B cell (primary cell): ENCODE results near the gene ACTL8. TPM values are rescaled to one million over a fixed set of nuclear protein-coding genes. Genes with fewer than 3 reads are reported as not detected.

Experiments used
- ATAC-seq: fragments of 200-7000 bp; cut with Tn5 transposase; one replicate; pipeline ENCODE4 v1.10.0; 2021; ENCODE audit warnings: low read depth, mild to moderate bottlenecking, moderate number of reproducible peaks, moderate library complexity
- CTCF ChIA-PET: fragments of 350-600 bp; sonication (Branson Sonifier 250); formaldehyde crosslinking; loops from one replicate; lab custom pipeline; 2021; ENCODE audit warnings: antibody characterized with exemption, inconsistent platforms; lab: Charles Lee
- POLR2A ChIA-PET: fragments of 350-600 bp; sonication (Branson Sonifier 250); formaldehyde crosslinking; loops from one replicate; lab custom pipeline; 2021; ENCODE audit warnings: antibody characterized with exemption; lab: Charles Lee
- DNase-seq: peaks from one replicate; pipeline ENCODE4 v3.0.0; 2013
- H2AFZ ChIP-seq: 2 replicates; pipeline ENCODE4 v1.6.1; 2012; ENCODE audit warnings: mild to moderate bottlenecking, low read depth, low read length; ENCODE audit not compliant: insufficient read depth, poor library complexity, severe bottlenecking
- H3K27ac ChIP-seq, 2 donors: 1 replicate in 1 of 2; 2 replicates in 1 of 2; pipeline ENCODE4 v1.5.1; 2012 to 2013; ENCODE audit warnings: low read length in 2 of 2, mild to moderate bottlenecking in 2 of 2, moderate library complexity in 1 of 2
- H3K27me3 ChIP-seq, 4 experiments: fragments of 200-600 bp in 1 of 4; sonication (generic) in 1 of 4; replicated peaks in 1 of 4; 1 replicate in 2 of 4; 2 replicates in 2 of 4; pipeline versions ENCODE4 v1.6.1 to v1.7.0; 2013 to 2016; ENCODE audit warnings: low read length in 3 of 4, mild to moderate bottlenecking in 2 of 4, mixed read lengths in 1 of 4, moderate library complexity in 1 of 4; ENCODE audit not compliant: insufficient read depth in 4 of 4, control insufficient read depth in 3 of 4; ENCODE audit errors: control extremely low read depth in 1 of 4
- H3K36me3 ChIP-seq, 2 experiments: replicated peaks in 1 of 2; 1 replicate in 1 of 2; 2 replicates in 1 of 2; pipeline versions ENCODE4 v1.6.1 to v1.7.1; 2013; ENCODE audit warnings: low read length in 1 of 2; ENCODE audit not compliant: insufficient read depth in 2 of 2, control insufficient read depth in 1 of 2; ENCODE audit errors: control extremely low read depth in 1 of 2, extremely low read depth in 1 of 2
- H3K4me1 ChIP-seq, 2 donors: fragments of 200-600 bp in 1 of 2; sonication (generic) in 1 of 2; 1 replicate in 1 of 2; 2 replicates in 1 of 2; pipeline versions ENCODE4 v1.5.1 to v1.6.1; 2013 to 2017; ENCODE audit warnings: low read length in 2 of 2; ENCODE audit not compliant: control insufficient read depth in 2 of 2, insufficient read depth in 2 of 2
- H3K4me2 ChIP-seq: replicated peaks from 2 replicates; pipeline ENCODE3; 2012; ENCODE audit warnings: mild to moderate bottlenecking, low read depth, low read length; ENCODE audit not compliant: poor library complexity, severe bottlenecking
- H3K4me3 ChIP-seq, 5 experiments: fragments of 200-600 bp in 1 of 5; sonication (generic) in 1 of 5; 1 replicate in 3 of 5; 2 replicates in 2 of 5; pipeline versions ENCODE4 v1.5.1 to v1.7.0; 2011 to 2016; ENCODE audit warnings: low read length in 4 of 5, mild to moderate bottlenecking in 4 of 5, low read depth in 2 of 5, control low read depth in 1 of 5, moderate library complexity in 1 of 5; ENCODE audit not compliant: insufficient read depth in 1 of 5; ENCODE audit errors: control extremely low read depth in 1 of 5, extremely low read depth in 1 of 5
- H3K79me2 ChIP-seq: fragments of 200-600 bp; sonication (generic); one replicate; pipeline ENCODE4 v1.6.0; 2016; ENCODE audit warnings: low read length; ENCODE audit not compliant: control insufficient read depth, insufficient read depth
- H3K9ac ChIP-seq: fragments of 200-600 bp; sonication (generic); 2 replicates; pipeline ENCODE4 v1.6.1; 2017; ENCODE audit warnings: mild to moderate bottlenecking, low read length, moderate library complexity
- H3K9me3 ChIP-seq, 3 donors: one replicate each; pipeline versions ENCODE4 v1.6.1 to v1.7.1; 2013; ENCODE audit warnings: low read length in 2 of 3; ENCODE audit not compliant: control insufficient read depth in 2 of 3, insufficient read depth in 1 of 3; ENCODE audit errors: control extremely low read depth in 1 of 3
- H4K20me1 ChIP-seq: 2 replicates; pipeline ENCODE4 v1.6.0; 2012; ENCODE audit warnings: mild to moderate bottlenecking, low read length; ENCODE audit not compliant: insufficient read depth, control insufficient read depth, poor library complexity, severe bottlenecking
- H3K27ac Mint-ChIP-seq: one replicate; pipeline ENCODE4 v1.8.0; 2021; ENCODE audit warnings: mixed read lengths
- H3K27me3 Mint-ChIP-seq: one replicate; pipeline ENCODE4 v1.8.0; 2021; ENCODE audit warnings: mixed read lengths
- H3K4me1 Mint-ChIP-seq: one replicate; pipeline ENCODE4 v1.8.0; 2021; ENCODE audit warnings: mixed read lengths
- H3K4me3 Mint-ChIP-seq: one replicate; pipeline ENCODE4 v1.8.0; 2021; ENCODE audit warnings: mixed read lengths
- H3K9me3 Mint-ChIP-seq: one replicate; pipeline ENCODE4 v1.8.0; 2022; ENCODE audit warnings: mixed read lengths; ENCODE audit not compliant: insufficient read depth
- EZH2 ChIP-seq: IDR thresholded peaks from 2 replicates; pipeline ENCODE4 v1.6.1; 2012; ENCODE audit warnings: borderline replicate concordance, low read depth, mild to moderate bottlenecking, moderate library complexity, low read length; ENCODE audit not compliant: insufficient read depth, poor library complexity, severe bottlenecking
- WGBS: methylation state at CpG from one replicate; pipeline ENCODE4 v1.1.5; 2013; ENCODE audit warnings: missing lambda C conversion rate; ENCODE audit not compliant: insufficient coverage; 5-methylcytosine and 5-hydroxymethylcytosine counted together
- intact Hi-C: fragments of 100-400 bp; cut with micrococcal nuclease; formaldehyde crosslinking; loops from one replicate; pipeline ENCODE4 v1.10.0; 2022
- polyA plus RNA-seq: library from polyadenylated mRNA; depleted of rRNA; stranded (reverse); fragments of >200 nt; gene quantifications from 2 replicates; pipeline ENCODE4 v1.2.3, GENCODE V29; 2012
- total RNA-seq, 2 donors: library from RNA; stranded (reverse); fragments of 120-200 nt in 1 of 2; gene quantifications; 1 replicate in 1 of 2; 2 replicates in 1 of 2; pipeline versions ENCODE4 v1.2.3 to v1.2.4, GENCODE V29; 2013 to 2022
- TF ChIP-seq, protein P1 (sequence below): fragments of 200-600 bp; IDR thresholded peaks from one replicate; pipeline ENCODE4 v1.8.0; 2022; ENCODE audit warnings: antibody characterized with exemption, mild to moderate bottlenecking

Gene ACTL8
- total and polyA plus RNA-seq, 2 donors (not counting 1 experiment from before 2014, with no cell fraction given), result not detected

DNA sequence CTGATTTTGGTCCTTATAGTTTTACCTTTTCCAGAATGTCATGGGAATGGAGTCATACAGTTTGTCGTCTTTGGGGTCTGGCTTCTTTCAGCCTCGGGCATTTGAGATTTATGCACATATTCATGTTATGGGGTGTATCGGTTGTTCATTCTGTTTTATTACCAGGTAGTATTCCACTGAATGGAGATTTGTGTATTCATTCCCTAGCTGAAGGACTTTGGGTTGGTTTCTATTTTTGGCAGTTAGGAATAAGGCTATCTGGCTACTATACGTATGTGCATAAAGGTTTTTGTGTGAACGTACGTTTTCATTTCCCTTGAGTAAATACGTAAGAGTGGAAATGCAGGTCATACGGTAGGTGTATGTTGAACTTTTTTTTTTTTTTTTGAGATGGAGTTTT, 65.1 kb downstream of the ACTL8 start:
- no peak for ATAC-seq
- H3K4me1 Mint-ChIP-seq, result no peaks in the 10 kb centered on the region

GRCh38 chr1:17822741-17823426, 67.8 kb downstream of the ACTL8 start:
- DNase-seq (no peak), ATAC-seq (no peak)
- H3K4me3 ChIP-seq, result no peak overlapping the region
- Mint-ChIP-seq H3K27ac (no peak overlapping the region), H3K4me3 (no peak overlapping the region), H3K4me1 (no peaks in the 10 kb centered on the region), H3K9me3 (no peaks in the 10 kb centered on the region), H3K27me3 (peaks cover 32% of the 10 kb centered on the region)
- no peaks in the 10 kb centered on the region for H3K4me1 ChIP-seq
- H3K79me2 ChIP-seq, result no peaks in the 10 kb centered on the region
- TF ChIP-seq, protein P1, sequence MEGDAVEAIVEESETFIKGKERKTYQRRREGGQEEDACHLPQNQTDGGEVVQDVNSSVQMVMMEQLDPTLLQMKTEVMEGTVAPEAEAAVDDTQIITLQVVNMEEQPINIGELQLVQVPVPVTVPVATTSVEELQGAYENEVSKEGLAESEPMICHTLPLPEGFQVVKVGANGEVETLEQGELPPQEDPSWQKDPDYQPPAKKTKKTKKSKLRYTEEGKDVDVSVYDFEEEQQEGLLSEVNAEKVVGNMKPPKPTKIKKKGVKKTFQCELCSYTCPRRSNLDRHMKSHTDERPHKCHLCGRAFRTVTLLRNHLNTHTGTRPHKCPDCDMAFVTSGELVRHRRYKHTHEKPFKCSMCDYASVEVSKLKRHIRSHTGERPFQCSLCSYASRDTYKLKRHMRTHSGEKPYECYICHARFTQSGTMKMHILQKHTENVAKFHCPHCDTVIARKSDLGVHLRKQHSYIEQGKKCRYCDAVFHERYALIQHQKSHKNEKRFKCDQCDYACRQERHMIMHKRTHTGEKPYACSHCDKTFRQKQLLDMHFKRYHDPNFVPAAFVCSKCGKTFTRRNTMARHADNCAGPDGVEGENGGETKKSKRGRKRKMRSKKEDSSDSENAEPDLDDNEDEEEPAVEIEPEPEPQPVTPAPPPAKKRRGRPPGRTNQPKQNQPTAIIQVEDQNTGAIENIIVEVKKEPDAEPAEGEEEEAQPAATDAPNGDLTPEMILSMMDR, result no peak
- TF ChIP-seq EZH2, result no peak
- H3K27ac ChIP-seq, result no peak overlapping the region
- intact Hi-C loops, result no loop called here
- no peak overlapping the region for H3K4me2 ChIP-seq
- no peak overlapping the region for H3K9ac ChIP-seq
- 93% methylated on average over 17 of the region's 22 CpGs for WGBS
- no peaks in the 10 kb centered on the region for H4K20me1 ChIP-seq
- no peak overlapping the region for H2AFZ ChIP-seq
- H3K27me3 ChIP-seq, result no peaks in the 10 kb centered on the region
- CTCF ChIA-PET, result no interaction called here
- peaks cover 0 to 6% (median 0%) of the 10 kb centered on the region in 3 donors for H3K9me3 ChIP-seq
- POLR2A ChIA-PET, result no interaction called here
- no peaks in the 10 kb centered on the region for H3K36me3 ChIP-seq

More for the DNA sequence above, 65.1 kb downstream of the ACTL8 start:
- H3K27ac ChIP-seq, result no peak overlapping the region
- H2AFZ ChIP-seq, result no peak overlapping the region
- H3K27me3 Mint-ChIP-seq, result peaks cover 28% of the 10 kb centered on the region
- H3K4me3 Mint-ChIP-seq, result no peak overlapping the region
- ChIA-PET POLR2A (no interaction called here), CTCF (interaction anchor here (1.2 kb wide), 1 partner anchor 9 kb away, joined by 5 read pairs; no protein-coding TSS in a partner anchor)
- no peak overlapping the region for H3K27ac Mint-ChIP-seq
- H3K36me3 ChIP-seq, result no peaks in the 10 kb centered on the region
- no peak for DNase-seq
- no peak overlapping the region for H3K4me3 ChIP-seq
- H4K20me1 ChIP-seq, result no peaks in the 10 kb centered on the region
- H3K4me1 ChIP-seq, result no peaks in the 10 kb centered on the region
- no peaks in the 10 kb centered on the region for H3K27me3 ChIP-seq
- 92% methylated on average over 6 of the region's 8 CpGs for WGBS
- H3K9ac ChIP-seq, result no peak overlapping the region
- TF ChIP-seq EZH2, result no peak
- TF ChIP-seq, protein P1, result no peak
- intact Hi-C loops, result no loop called here
- H3K4me2 ChIP-seq, result no peak overlapping the region
- H3K9me3 ChIP-seq, result peaks cover 0 to 3% (median 0%) of the 10 kb centered on the region in 3 donors
- no peaks in the 10 kb centered on the region for H3K79me2 ChIP-seq
- H3K9me3 Mint-ChIP-seq, result no peaks in the 10 kb centered on the region
